Stimulated activated naive CD8-positive, alpha-beta T cell treated with anti-CD3 and anti-CD28 coated beads, Interleukin-15, amount 100 ng/mL, for 72 hours (primary cell): Measurements from ENCODE around the gene ZNF530.

Experiments used
- ATAC-seq: fragments of 150-1000 bp; cut with Tn5 transposase; 2 replicates; pipeline ENCODE4 v1.10.0; 2021; ENCODE audit warnings: mild to moderate bottlenecking, moderate library complexity
- DNase-seq, 2 donors: peaks; one replicate each; pipeline ENCODE4 v3.0.0; 2021 to 2022
- H3K27ac Mint-ChIP-seq, 2 donors: one replicate each; pipeline ENCODE4 v1.8.0; 2022; ENCODE audit warnings: mild to moderate bottlenecking in 2 of 2, mixed read lengths in 2 of 2, moderate library complexity in 2 of 2
- H3K27me3 Mint-ChIP-seq: one replicate; pipeline ENCODE4 v1.8.0; 2022; ENCODE audit warnings: mixed read lengths
- H3K4me1 Mint-ChIP-seq: one replicate; pipeline ENCODE4 v1.8.0; 2022; ENCODE audit warnings: mild to moderate bottlenecking, mixed read lengths
- H3K4me3 Mint-ChIP-seq, 2 donors: one replicate each; pipeline ENCODE4 v1.8.0; 2022; ENCODE audit warnings: mild to moderate bottlenecking in 2 of 2, mixed read lengths in 2 of 2, moderate library complexity in 1 of 2
- H3K9me3 Mint-ChIP-seq, 2 donors: one replicate each; pipeline ENCODE4 v1.8.0; 2022; ENCODE audit warnings: mixed read lengths in 2 of 2

Gene ZNF530

GRCh38 chr19:57583521-57584416 lies 15.9 kb upstream of the ZNF530 start, which contains the start of gene ZIK1:
Gene ZIK1 (plus strand): TSS chr19:57584145. CDS start chr19:57584357, 212 bp downstream.
- ATAC-seq (peak; percentile 94), DNase-seq (peak; percentile 86 to 89)
- Mint-ChIP-seq H3K4me1 (peaks cover 23% of the 10 kb centered on the region), H3K27ac (peak within 1 kb of the TSS; percentile 85 to 96), H3K4me3 (peak within 1 kb of the TSS; percentile 86 to 93), H3K9me3 (peaks cover 45 to 82% of the 10 kb centered on the region in 2 donors), H3K27me3 (no peaks in the 10 kb centered on the region)

GRCh38 chr19:57587529-57587928 lies 12.2 kb upstream of the ZNF530 start:
- Mint-ChIP-seq H3K4me1 (peaks cover 19% of the 10 kb centered on the region), H3K4me3 (no peak overlapping the region), H3K9me3 (peaks cover 56 to 83% of the 10 kb centered on the region in 2 donors), H3K27ac (no peak overlapping the region), H3K27me3 (no peaks in the 10 kb centered on the region)
- DNase-seq (no peak), ATAC-seq (no peak)

GRCh38 chr19:57599377-57599760 lies 316 bp upstream of the ZNF530 start:
- H3K27ac Mint-ChIP-seq = peak overlapping the region; percentile 75 to 93
- peaks cover 42 to 68% of the 10 kb centered on the region in 2 donors for H3K9me3 Mint-ChIP-seq
- H3K4me3 Mint-ChIP-seq = peak overlapping the region; percentile 86 to 91
- DNase-seq (no peak), ATAC-seq (peak; percentile 52)
- H3K4me1 Mint-ChIP-seq = peaks cover 24% of the 10 kb centered on the region
- H3K27me3 Mint-ChIP-seq = no peaks in the 10 kb centered on the region

GRCh38 chr19:57606931-57607330 lies 7.2 kb downstream of the ZNF530 start:
- ATAC-seq = no peak
- H3K9me3 Mint-ChIP-seq = peaks cover 43 to 59% of the 10 kb centered on the region in 2 donors
- no peaks in the 10 kb centered on the region for H3K4me1 Mint-ChIP-seq
- no peak for DNase-seq
- no peak overlapping the region for H3K27ac Mint-ChIP-seq
- no peaks in the 10 kb centered on the region for H3K27me3 Mint-ChIP-seq
- H3K4me3 Mint-ChIP-seq = no peak overlapping the region

GRCh38 chr19:57611113-57611512 lies 11.4 kb downstream of the ZNF530 start:
- ATAC-seq (no peak), DNase-seq (no peak)
- H3K27ac Mint-ChIP-seq = no peak overlapping the region
- no peaks in the 10 kb centered on the region for H3K27me3 Mint-ChIP-seq
- H3K4me1 Mint-ChIP-seq = peaks cover 18% of the 10 kb centered on the region
- peaks cover 45 to 55% of the 10 kb centered on the region in 2 donors for H3K9me3 Mint-ChIP-seq
- no peak overlapping the region for H3K4me3 Mint-ChIP-seq

GRCh38 chr19:57613941-57614743 lies 14.5 kb downstream of the ZNF530 start, which contains the start of gene ZNF134:
Gene ZNF134 (plus strand): TSS chr19:57614242. CDS start chr19:57619469, 5,227 bp downstream.
- Mint-ChIP-seq H3K27me3 (no peaks in the 10 kb centered on the region), H3K4me1 (peaks cover 27% of the 10 kb centered on the region), H3K27ac (peak within 1 kb of the TSS; percentile 87 to 90), H3K4me3 (peak within 1 kb of the TSS; percentile 83 to 97), H3K9me3 (peaks cover 68 to 69% of the 10 kb centered on the region in 2 donors)
- ATAC-seq = peak; percentile 100
- DNase-seq = peak; percentile 87 to 91

GRCh38 chr19:57615346-57615745 lies 15.7 kb downstream of the ZNF530 start:
- Mint-ChIP-seq H3K4me3 (peak overlapping the region; percentile 83 to 97), H3K9me3 (peaks cover 74 to 81% of the 10 kb centered on the region in 2 donors), H3K27ac (peak overlapping the region in 1 of 2 donors; percentile 21), H3K27me3 (no peaks in the 10 kb centered on the region), H3K4me1 (peaks cover 27% of the 10 kb centered on the region)
- DNase-seq (no peak), ATAC-seq (no peak)

- H3K27me3 Mint-ChIP-seq = no peaks in the 10 kb centered on the region
- peaks cover 11% of the 10 kb centered on the region for H3K4me1 Mint-ChIP-seq
- peaks cover 68 to 78% of the 10 kb centered on the region in 2 donors for H3K9me3 Mint-ChIP-seq
- H3K4me3 Mint-ChIP-seq = no peak overlapping the region
- DNase-seq (no peak), ATAC-seq (no peak)
- H3K27ac Mint-ChIP-seq = no peak overlapping the region
Measured at GRCh38 chr19:57620673-57621348, 21.1 kb downstream of the ZNF530 start.

- ATAC-seq (no peak), DNase-seq (no peak)
- H3K4me3 Mint-ChIP-seq = no peak overlapping the region
- H3K9me3 Mint-ChIP-seq = peaks cover 53 to 70% of the 10 kb centered on the region in 2 donors
- no peak overlapping the region for H3K27ac Mint-ChIP-seq
- no peaks in the 10 kb centered on the region for H3K27me3 Mint-ChIP-seq
- no peaks in the 10 kb centered on the region for H3K4me1 Mint-ChIP-seq
Measured at GRCh38 chr19:57623091-57623490, 23.4 kb downstream of the ZNF530 start.

- H3K9me3 Mint-ChIP-seq = peaks cover 38 to 46% of the 10 kb centered on the region in 2 donors
- no peaks in the 10 kb centered on the region for H3K27me3 Mint-ChIP-seq
- peak within 1 kb of the TSS; percentile 75 to 94 for H3K27ac Mint-ChIP-seq
- DNase-seq (peak; percentile 81 to 88), ATAC-seq (peak; percentile 99)
- peak within 1 kb of the TSS; percentile 80 to 97 for H3K4me3 Mint-ChIP-seq
- peaks cover 21% of the 10 kb centered on the region for H3K4me1 Mint-ChIP-seq
Measured at GRCh38 chr19:57632987-57633831, 33.5 kb downstream of the ZNF530 start, which contains the start of gene ZNF211. Gene ZNF211 (plus strand): TSS chr19:57633168. CDS start chr19:57633347, 179 bp downstream.

GRCh38 chr19:57633832-57634131 lies 34.1 kb downstream of the ZNF530 start:
- Mint-ChIP-seq H3K4me3 (peak overlapping the region; percentile 80 to 97), H3K27ac (peak overlapping the region; percentile 75 to 94), H3K9me3 (peaks cover 37 to 48% of the 10 kb centered on the region in 2 donors), H3K27me3 (no peaks in the 10 kb centered on the region), H3K4me1 (peaks cover 21% of the 10 kb centered on the region)
- DNase-seq = no peak
- no peak for ATAC-seq

- H3K27me3 Mint-ChIP-seq = no peaks in the 10 kb centered on the region
- no peak overlapping the region for H3K27ac Mint-ChIP-seq
- peaks cover 20% of the 10 kb centered on the region for H3K4me1 Mint-ChIP-seq
- ATAC-seq (no peak), DNase-seq (no peak)
- H3K9me3 Mint-ChIP-seq = peaks cover 55 to 75% of the 10 kb centered on the region in 2 donors
- H3K4me3 Mint-ChIP-seq = no peak overlapping the region
Measured at GRCh38 chr19:57637379-57637778, 37.7 kb downstream of the ZNF530 start.

- ATAC-seq = no peak
- Mint-ChIP-seq H3K4me1 (no peaks in the 10 kb centered on the region), H3K27ac (no peak overlapping the region), H3K4me3 (no peak overlapping the region), H3K9me3 (peaks cover 57 to 72% of the 10 kb centered on the region in 2 donors), H3K27me3 (no peaks in the 10 kb centered on the region)
- no peak for DNase-seq
Measured at GRCh38 chr19:57641715-57642234, 42.1 kb downstream of the ZNF530 start.

GRCh38 chr19:57642396-57643046 lies 42.8 kb downstream of the ZNF530 start:
- Mint-ChIP-seq H3K9me3 (peaks cover 56 to 74% of the 10 kb centered on the region in 2 donors), H3K4me3 (no peak overlapping the region), H3K4me1 (no peaks in the 10 kb centered on the region), H3K27me3 (no peaks in the 10 kb centered on the region), H3K27ac (no peak overlapping the region)
- DNase-seq = no peak
- ATAC-seq = no peak
